ENCODE results near the gene CADPS.
A peak's percentile ranks its signal among the peaks of the same experiment; 100 is the strongest.

CADPS gene

DNA sequence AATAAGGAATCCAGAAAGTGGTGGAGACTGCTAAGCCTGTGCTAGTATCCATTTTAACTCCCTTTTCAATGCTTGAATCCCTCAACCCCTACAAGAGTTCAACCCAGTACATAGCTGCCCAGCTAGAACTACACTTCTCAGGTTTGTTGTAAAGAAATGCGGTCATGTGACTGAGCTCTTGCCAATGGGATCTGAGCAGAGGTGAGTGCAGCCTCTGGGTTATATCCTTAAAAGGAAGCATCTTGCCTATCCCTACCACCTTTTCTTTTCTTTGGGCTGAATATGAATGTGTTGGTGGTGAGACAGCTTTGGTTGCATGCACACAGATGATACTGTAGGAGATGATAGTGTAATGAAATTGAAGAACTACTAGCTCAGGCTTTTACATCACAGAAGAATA, 139.7 kb downstream of the CADPS start:
- no peak overlapping the region for H3K4me3 ChIP-seq (ENCODE audit: low read depth, low read length)
- H3K27ac ChIP-seq, result no peak overlapping the region
- no peaks in the 10 kb centered on the region for H3K27me3 ChIP-seq (ENCODE audit: insufficient read depth, low read depth, severe bottlenecking)
- TF ChIP-seq, protein P1, sequence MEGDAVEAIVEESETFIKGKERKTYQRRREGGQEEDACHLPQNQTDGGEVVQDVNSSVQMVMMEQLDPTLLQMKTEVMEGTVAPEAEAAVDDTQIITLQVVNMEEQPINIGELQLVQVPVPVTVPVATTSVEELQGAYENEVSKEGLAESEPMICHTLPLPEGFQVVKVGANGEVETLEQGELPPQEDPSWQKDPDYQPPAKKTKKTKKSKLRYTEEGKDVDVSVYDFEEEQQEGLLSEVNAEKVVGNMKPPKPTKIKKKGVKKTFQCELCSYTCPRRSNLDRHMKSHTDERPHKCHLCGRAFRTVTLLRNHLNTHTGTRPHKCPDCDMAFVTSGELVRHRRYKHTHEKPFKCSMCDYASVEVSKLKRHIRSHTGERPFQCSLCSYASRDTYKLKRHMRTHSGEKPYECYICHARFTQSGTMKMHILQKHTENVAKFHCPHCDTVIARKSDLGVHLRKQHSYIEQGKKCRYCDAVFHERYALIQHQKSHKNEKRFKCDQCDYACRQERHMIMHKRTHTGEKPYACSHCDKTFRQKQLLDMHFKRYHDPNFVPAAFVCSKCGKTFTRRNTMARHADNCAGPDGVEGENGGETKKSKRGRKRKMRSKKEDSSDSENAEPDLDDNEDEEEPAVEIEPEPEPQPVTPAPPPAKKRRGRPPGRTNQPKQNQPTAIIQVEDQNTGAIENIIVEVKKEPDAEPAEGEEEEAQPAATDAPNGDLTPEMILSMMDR (IDR thresholded peaks at IDR 0.05; ENCODE audit: low read depth, low read length), result no peak
- peaks cover 23% of the 10 kb centered on the region for H3K36me3 ChIP-seq
- DNase-seq, result no peak
- peaks cover 4% of the 10 kb centered on the region for H3K9me3 ChIP-seq (ENCODE audit: severe bottlenecking)

DNA sequence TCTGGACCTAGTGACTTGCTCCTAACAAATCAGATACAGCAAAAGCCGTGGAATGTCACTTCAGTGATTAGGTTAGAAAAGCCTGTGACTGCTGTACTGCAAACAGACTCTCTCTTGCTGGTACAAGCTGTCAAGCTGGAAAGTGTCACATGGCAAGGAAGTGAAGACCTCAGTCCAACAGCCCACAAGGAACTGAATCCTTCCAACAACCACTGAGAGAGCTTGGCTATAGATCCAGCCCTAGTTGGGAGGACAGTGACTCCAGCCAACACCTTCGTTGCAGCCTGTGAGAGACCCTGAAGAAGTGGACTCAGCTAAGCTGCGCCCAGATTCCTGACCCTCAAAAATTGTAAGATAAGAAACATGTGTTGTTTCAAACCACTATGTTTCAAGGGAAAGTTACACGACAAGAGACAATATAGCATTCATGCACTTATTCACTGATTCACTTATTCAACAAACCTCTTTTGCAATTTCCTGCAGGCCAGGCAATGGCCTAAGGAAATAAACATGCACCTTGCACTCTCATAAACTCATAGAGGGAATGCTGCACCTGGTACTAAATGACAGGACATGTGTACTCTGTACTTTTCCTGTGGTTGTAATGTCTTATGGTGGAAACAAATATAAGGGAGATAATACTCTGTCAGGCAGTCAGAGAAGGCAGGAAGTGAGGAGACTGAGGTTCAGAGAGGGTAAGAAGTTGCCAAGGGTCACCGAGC, 142.9 kb downstream of the CADPS start:
- Histone ChIP-seq H3K4me3 (ENCODE audit: low read depth, low read length) (no peak overlapping the region), H3K36me3 (peaks cover 17% of the 10 kb centered on the region; the same call in 1 of the 2 replicates), H3K27me3 (ENCODE audit: insufficient read depth, low read depth, severe bottlenecking) (no peaks in the 10 kb centered on the region), H3K27ac (no peak overlapping the region), H3K9me3 (ENCODE audit: severe bottlenecking) (no peaks in the 10 kb centered on the region)
- TF ChIP-seq, protein P1 (IDR thresholded peaks at IDR 0.05; ENCODE audit: low read depth, low read length), result no peak
- no peak for DNase-seq

DNA sequence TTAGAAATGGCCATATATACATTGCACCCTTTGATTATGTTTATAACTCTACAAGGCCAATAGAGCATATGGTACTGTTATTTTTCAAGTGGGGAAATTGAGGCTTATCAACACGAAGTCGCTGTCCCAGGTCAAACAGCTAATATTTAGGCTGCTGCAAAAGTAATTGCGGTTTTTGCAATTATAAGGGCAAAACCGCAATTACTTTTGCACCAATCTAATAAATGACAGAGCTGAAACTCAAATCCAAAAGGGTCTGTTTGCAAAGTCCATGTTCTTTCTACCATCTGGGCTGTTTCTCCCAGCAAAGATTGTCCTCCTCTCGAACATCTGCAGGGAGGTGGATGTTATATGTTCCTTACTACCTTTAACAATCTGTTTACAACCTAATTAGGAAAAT, 147.2 kb downstream of the CADPS start:
- no peak overlapping the region for H3K27ac ChIP-seq
- DNase-seq, result no peak
- H3K36me3 ChIP-seq, result peaks cover 9% of the 10 kb centered on the region; the same call in 1 of the 2 replicates
- no peaks in the 10 kb centered on the region for H3K9me3 ChIP-seq (ENCODE audit: severe bottlenecking)
- TF ChIP-seq, protein P1 (IDR thresholded peaks at IDR 0.05; ENCODE audit: low read depth, low read length), result no peak
- H3K27me3 ChIP-seq (ENCODE audit: insufficient read depth, low read depth, severe bottlenecking), result no peaks in the 10 kb centered on the region
- H3K4me3 ChIP-seq (ENCODE audit: low read depth, low read length), result no peak overlapping the region

DNA sequence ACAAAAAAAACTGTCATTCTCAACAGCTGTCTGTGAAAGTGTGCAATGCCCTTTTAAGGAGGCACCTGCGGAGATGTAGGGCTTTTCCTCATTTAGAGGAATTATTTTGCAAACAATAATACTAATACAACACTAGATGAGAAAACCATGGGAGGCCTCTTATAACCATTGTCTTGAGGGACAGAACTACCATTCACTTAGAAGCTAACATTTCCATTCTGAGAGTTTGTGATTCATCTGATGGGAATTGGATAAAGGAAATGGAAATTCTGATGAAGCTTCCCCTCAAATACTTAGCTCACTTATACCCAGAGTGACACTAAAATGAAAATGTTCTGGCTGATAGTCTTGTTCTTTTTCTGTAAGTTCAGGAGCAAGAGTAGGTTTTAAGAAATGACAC, 147.7 kb downstream of the CADPS start:
- H3K4me3 ChIP-seq (ENCODE audit: low read depth, low read length), result no peak overlapping the region
- TF ChIP-seq, protein P1 (IDR thresholded peaks at IDR 0.05; ENCODE audit: low read depth, low read length), result no peak

DNA sequence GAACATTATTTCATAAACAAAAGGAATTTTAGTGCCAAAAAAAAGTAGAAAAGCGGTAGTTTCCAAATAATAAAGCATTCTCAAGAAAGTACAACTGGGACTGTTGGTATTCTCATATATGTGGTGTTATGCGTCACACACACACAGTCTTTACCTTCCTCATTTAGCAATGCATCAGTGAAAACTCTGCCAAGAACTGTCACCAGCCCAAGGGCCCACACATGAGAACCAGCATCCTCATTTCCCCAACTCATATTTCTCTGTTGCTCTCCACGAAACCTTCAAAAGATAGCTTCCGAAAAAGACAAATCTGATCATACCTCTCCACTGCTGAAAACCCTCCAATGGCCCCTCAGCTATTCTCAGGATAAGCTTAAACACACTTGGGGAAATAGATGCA, 150.7 kb downstream of the CADPS start:
- H3K27ac ChIP-seq, result no peak overlapping the region
- TF ChIP-seq, protein P1 (IDR thresholded peaks at IDR 0.05; ENCODE audit: low read depth, low read length), result no peak
- H3K4me3 ChIP-seq (ENCODE audit: low read depth, low read length), result no peak overlapping the region
- DNase-seq, result no peak
- H3K36me3 ChIP-seq, result no peaks in the 10 kb centered on the region; the same call in 1 of the 2 replicates
- no peaks in the 10 kb centered on the region for H3K9me3 ChIP-seq (ENCODE audit: severe bottlenecking)
- no peaks in the 10 kb centered on the region for H3K27me3 ChIP-seq (ENCODE audit: insufficient read depth, low read depth, severe bottlenecking)

More for the DNA sequence above, 147.7 kb downstream of the CADPS start:
- Histone ChIP-seq H3K27me3 (ENCODE audit: insufficient read depth, low read depth, severe bottlenecking) (no peaks in the 10 kb centered on the region), H3K27ac (no peak overlapping the region), H3K36me3 (peaks cover 7% of the 10 kb centered on the region; the same call in 1 of the 2 replicates), H3K9me3 (ENCODE audit: severe bottlenecking) (no peaks in the 10 kb centered on the region)
- DNase-seq, result no peak

DNA sequence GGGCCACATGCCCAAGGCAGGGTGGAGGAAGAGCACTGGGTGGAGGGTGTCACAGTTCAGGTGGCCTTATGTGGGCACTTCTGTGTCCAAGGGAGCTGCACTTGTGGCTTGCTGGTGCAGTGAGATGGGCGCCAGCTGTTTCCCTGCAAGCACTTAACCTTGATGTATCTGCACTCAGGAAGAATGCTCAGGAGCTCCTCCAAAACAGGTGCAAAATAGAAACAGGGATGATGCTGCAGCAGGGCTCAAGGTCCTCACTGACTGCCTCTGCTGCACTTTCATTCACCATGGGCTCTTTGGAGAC, 151.3 kb downstream of the CADPS start:
- DNase-seq, result no peak
- Histone ChIP-seq H3K27ac (peak overlapping the region; percentile 9; the same call in 1 of the 2 replicates), H3K4me3 (ENCODE audit: low read depth, low read length) (no peak overlapping the region), H3K27me3 (ENCODE audit: insufficient read depth, low read depth, severe bottlenecking) (no peaks in the 10 kb centered on the region), H3K9me3 (ENCODE audit: severe bottlenecking) (no peaks in the 10 kb centered on the region), H3K36me3 (no peaks in the 10 kb centered on the region; the same call in 1 of the 2 replicates)
- TF ChIP-seq, protein P1 (IDR thresholded peaks at IDR 0.05; ENCODE audit: low read depth, low read length), result no peak

Data from WERI-Rb-1 (cell line).